Measurements from ENCODE around the gene SLC25A43.
"Not testable (repeated sequence)": the region's sequence is repeated elsewhere in the genome, so short reads cannot be mapped to it uniquely, and the experiment has no call there.

SLC25A43 gene

GRCh38 chrX:119468551-119469312 is 69.6 kb downstream of the SLC25A43 start:
- peak; percentile 89 to 96 (median 93) for DNase-seq

GRCh38 chrX:119469313-119469635 is 70.1 kb downstream of the SLC25A43 start:
- no peak for DNase-seq

- no peak for DNase-seq
These were observed 75.7 kb downstream of the SLC25A43 start for GRCh38 chrX:119474615-119475388.

- DNase-seq, result no peak
These were observed 76.4 kb downstream of the SLC25A43 start for GRCh38 chrX:119475389-119476101.

- peak; percentile 57 to 77 (median 67) for DNase-seq
These were observed 78.7 kb downstream of the SLC25A43 start for GRCh38 chrX:119477812-119478232.

GRCh38 chrX:119478504-119478903 is 79.4 kb downstream of the SLC25A43 start:
- DNase-seq, result no peak

GRCh38 chrX:119479845-119480244 is 80.7 kb downstream of the SLC25A43 start:
- no peak for DNase-seq

- peak in 2 of 4 experiments; percentile 17 to 28 for DNase-seq
These were observed 82.2 kb downstream of the SLC25A43 start for GRCh38 chrX:119481323-119481801.

- no peak for DNase-seq
These were observed 82.9 kb downstream of the SLC25A43 start for GRCh38 chrX:119482041-119482440.

- peak; percentile 72 to 88 (median 80) for DNase-seq
These were observed 83.6 kb downstream of the SLC25A43 start for GRCh38 chrX:119482481-119483480.

GRCh38 chrX:119486745-119487144 is 87.6 kb downstream of the SLC25A43 start:
- DNase-seq, result no peak

GRCh38 chrX:119487766-119488165 is 88.6 kb downstream of the SLC25A43 start:
- DNase-seq, result not testable (repeated sequence)

GRCh38 chrX:119488749-119489148 is 89.6 kb downstream of the SLC25A43 start:
- DNase-seq, result peak; percentile 46 to 66 (median 56)

GRCh38 chrX:119489212-119490074 is 90.3 kb downstream of the SLC25A43 start:
- no peak for DNase-seq

GRCh38 chrX:119492463-119492862 is 93.3 kb downstream of the SLC25A43 start:
- DNase-seq, result no peak

- not testable (repeated sequence) for DNase-seq
These were observed 94.8 kb downstream of the SLC25A43 start for GRCh38 chrX:119493851-119494495.

- DNase-seq, result peak in 1 of 4 experiments; percentile 8
These were observed 96.9 kb downstream of the SLC25A43 start for GRCh38 chrX:119495734-119496726.

- peak; percentile 18 to 56 (median 48) for DNase-seq
These were observed 98.0 kb downstream of the SLC25A43 start for GRCh38 chrX:119497185-119497584.

Data from suppressor macrophage (primary cell).